ENCODE measurements around the gene SNX8.

The SNX8 gene

DNA sequence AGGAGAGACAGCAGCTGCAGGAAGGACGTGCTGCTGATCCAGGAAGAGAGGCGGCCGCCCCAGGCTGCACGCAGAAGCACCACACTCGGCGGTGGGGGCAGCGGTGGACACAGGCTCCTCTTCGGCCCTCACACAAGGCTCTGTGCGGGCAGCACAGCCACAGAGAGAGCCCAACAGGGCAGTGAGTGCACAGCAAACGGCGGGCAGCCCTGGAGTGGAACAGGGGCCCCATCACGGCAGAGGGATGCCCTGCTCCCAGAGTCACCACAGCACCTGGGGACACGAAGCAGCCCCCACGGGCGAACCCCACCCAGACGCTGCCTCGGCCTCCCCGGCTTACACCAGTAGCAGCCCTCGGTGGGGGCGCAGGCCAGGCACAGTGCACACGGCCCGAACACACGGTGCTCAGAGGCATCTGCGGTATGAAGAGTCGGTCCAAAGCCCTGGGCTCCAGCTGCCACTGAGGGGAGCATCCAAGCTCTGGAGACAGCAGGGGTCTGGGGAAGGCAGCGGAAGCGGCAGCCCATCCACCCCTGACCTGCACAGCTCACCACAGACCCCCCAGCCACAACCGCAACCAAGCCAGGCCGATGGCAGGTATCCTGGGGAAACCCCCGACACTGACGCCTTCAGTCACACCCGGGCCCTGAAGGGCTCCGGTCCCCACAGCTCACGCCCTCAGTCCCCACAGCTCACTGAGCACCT is 55.4 kb downstream of the SNX8 start:
- no peak for DNase-seq

DNA sequence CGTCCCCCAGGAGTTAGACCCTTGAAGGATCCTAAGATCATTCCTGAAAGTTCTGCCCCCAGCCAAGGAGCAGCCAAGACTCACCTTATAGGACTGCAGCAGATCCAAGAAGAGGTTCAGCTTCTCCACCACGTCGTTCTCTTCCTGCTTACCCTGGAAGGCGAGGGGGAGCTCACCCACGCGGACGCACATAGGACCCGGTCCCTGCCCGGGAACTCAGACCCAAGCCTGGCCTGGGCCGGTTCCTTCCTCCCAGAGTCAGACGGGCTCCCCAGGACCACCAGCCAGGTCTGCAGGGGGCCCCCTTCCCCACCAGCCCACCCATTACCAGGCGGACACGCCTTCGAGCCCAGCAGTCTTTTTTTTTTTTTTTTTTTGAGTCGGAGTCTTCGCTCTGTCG is 56.6 kb downstream of the SNX8 start:
- no peak for DNase-seq

DNA sequence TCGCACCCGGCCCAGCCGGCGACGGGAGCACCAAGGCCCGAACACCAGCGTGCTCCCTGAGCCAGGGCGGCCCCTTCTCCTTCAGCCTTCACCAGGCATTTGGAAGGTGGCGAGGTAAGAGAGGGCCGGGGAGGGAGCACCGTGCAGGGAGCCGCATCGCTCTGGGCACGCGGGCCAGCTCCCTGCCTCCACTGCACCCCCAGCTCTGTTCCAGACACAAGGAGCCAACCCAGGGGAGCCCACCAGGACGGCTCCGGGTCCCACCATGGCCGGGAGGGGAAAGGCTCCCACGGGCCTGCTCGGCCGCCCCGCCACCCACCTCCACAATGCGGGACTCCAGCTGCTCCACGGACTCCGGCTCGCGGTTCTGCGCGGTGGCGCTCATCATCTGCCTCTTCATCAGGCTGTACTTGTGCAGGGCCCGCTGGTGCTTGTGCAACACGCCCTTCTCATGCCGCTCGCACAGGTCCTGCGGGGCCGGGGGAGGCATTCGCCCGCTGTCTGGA is 57.1 kb downstream of the SNX8 start:
- no peak for DNase-seq

DNA sequence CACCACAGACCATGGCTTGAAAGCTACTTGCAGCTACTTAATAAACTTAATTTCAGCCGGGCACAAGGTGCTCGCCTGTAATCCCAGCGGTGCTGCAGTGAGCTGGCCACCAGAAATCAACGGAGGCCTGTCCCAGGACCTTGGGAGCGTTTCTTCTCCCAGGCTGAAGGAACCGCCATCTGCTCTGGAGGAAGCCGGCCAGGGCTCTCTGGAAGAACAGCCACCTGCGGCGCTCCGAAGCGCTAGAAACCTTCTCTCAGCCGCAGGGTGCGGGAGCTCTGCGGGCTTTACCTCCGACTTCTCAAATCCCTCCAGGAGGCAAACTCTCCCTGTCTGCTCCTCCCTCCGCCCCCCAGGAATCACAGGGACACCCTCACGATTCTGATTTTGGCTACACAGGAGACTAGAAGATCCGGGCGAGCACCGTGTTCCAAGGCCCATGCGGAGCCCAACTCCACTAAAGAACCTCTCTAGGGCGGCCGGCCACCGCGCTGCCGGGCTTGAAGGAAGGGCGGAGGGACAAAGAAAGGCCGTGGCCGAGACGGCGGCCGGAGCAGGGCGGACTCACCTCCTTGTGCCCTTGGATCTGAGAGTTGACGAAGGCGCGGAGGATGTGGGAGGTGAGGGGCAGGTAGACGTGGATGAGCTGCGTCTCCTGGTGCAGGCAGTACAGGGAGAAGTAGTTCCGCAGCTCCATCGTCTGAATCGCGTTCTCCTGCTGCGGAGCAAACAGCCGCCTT is 57.8 kb downstream of the SNX8 start:
- no peak for DNase-seq

DNA sequence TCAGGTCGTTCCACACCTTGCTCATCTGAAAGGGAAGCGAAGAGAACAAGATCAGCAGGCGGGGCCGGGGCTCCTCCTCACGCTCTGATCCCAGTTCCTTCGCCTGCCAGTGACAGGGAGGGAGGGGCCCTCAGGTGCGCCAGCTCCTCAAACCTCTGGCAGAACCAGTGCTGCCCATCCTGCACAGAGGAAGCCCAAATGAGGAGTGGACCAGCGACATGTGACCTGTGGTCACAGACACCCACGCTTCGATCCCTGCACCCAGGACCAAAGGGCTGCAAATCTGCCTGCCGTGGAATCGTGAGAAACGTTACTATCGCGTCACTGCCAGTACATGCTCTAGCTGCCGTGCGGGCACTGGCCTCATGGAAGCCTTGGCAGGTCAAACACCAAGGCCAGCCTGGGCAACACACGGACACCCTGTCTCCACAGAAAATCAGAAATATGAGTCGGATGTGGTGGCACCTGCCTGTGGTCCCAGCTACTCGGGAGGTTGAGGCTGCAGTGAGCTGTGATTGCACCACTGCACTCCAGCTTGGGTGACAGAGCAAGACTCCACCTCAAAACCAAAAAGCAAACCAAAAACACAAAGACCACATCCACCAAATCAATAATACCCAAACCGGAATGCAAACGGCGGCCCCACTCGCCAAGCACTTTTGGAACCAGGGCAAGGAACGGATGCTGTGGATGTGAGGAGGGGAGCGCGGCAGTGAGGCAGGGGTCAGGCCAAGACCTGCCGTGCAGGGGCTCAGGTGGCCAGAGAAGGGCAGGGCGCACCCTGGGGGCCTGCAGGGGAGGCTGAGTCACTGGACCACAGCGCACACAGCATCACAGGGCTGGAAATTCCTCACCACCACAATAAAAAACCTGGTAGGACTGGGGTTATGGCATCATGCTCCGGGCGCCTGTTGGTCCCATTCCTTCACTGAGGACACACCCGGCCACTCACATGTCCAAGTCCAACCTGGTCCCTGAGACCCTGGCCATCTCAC is 58.8 kb downstream of the SNX8 start:
- no peak for DNase-seq

DNA sequence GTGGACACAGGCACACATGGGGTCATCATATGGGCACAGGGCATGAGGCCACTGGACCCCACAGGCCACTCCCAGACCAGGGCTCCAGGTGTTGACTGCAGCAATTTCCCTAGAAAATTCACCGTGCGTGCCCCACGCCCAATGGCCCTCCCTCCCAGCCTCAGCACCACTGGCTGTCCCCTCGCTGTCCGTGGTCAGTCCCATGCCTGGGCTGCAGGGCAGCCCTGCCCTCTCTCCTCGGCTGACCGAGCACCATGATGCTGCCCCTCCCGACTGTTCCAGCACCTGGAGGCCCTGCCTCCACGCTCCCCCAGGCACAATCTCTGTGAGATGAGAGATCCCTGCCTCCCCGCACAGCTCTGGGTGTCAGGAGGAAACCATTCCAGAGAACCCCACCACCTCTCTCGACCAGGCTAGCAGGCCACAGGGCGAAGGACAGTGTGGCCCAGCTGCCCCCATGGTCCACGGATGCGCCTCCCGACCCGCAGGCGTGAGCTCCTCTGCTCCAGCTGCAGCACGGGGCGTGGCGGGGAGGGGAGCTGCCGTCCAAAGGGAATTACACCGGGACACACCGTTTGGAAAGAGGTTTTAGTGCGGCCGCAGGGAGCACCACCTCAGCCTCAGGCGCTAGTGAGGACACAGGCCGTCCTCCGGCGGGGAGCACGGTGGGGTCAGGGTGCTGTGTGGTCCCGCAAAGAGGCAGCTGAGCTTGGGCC is 59.7 kb downstream of the SNX8 start:
- DNase-seq = no peak

DNA sequence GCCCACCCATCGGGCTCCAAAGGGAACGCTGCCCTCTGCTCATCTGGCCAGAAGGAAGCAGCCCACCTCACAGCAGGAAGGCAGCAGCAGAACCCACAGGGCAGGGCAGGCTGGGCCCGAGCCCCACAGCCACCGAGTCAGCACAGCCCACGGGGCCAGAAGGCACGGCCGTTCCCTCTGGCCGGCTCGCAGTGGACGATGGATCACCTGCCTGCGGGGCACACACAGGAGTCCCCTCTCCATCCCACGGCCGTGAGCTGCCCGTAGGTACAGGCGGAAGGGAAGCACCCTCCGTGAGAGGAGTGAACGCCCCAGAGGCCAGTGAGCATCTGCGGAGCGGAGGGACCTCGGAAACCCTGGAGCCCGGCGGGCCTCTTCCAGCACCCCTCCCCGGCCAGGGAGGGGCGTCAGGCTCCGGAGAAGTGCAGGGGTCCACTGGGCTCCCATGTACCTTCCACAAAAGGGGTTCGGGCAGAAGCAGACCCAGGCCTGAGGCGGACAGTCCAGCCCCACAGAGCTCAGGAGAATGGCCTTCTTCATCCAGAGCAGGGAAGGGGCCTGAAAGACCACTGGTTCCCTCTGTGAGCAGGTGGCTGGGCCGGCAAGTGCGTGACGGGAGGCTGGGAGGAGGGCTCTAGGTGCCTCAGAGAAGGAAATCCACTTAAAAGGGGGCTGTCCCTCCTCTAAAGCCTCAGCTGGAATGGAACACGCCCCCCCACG is 60.6 kb downstream of the SNX8 start:
- DNase-seq = no peak

DNA sequence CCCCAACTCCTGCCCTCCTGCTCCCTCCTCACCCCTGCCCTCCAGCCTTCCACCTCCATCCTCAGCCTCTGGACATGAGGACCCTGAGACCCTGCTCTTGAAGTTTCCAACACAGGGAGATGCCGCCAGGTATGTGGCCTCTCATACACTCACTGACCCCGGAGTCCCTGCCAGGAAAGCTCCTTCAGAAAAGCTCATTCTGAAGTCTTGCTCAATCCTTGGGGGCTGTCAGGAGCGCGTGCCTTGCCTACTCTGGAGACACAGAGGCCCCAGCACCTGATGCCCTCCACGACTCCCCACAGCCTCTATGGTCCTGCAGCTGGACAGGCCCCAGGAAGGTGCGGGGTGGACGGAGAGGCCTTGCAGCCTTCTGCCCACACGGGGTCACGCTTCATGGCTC is 61.2 kb downstream of the SNX8 start:
- DNase-seq = no peak

DNA sequence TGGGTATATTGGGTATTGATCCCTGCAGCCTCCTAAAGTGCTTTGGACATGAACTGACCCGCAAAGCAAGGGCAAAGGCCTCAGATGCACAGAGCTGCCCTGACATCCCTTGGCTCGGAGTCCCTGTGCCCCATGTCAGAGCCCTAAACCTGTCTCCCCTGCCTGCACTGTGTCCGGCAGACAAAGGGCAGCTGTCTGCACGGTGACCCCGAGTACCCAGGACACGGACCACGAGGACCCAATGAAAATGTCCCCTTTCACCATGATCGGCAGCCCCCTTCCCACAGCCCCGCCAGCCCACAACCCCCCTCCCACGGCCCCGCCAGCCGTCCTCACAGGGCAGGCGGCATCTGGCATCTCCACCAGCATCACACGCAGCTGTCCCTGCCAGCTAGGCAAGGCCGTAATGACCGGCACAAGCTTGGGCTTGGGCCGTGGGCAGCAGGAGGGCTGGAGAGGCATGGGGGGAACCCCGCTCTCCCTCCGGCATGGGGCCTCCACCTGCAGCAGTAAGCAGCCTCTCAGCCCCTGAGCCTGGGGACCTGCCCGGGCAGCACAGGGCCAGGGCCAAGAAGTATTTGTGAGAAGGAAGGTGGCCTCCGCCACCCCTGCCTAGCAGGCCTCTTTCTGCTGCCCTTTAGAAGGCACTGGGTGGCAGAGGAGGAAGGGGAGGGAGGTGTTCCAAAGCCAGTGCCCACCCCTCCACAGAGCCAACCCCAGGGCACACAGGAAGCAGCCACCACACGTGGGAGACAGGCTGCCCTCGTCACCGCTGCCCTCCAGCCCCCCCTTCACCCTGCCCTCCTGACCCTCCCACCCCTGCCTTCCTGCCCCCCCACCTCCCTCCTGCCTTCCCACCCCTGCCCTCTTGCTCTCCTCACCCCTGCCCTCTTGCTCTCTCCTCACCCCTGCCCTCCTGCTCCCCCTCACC is 62.1 kb downstream of the SNX8 start:
- DNase-seq = no peak

DNA sequence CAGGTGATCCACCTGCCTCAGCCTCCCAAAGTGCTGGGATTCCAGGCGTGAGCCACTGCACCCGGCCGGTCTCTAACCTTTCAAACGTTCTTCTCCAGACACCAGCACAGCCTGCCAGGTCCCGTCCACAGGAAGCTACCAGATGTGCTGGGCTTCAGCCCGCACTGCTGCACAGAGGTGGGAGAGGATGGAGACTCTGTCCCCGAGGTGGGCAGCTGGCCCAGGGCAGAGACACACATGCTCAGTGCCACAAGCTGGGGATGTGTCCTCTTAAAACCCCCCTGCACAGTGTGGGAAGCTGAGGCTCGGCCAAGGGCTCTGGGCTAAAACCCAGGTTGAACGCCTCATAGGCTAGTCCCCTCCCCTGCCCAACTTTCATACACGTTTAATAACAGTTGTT is 62.9 kb downstream of the SNX8 start:
- no peak for DNase-seq

DNA sequence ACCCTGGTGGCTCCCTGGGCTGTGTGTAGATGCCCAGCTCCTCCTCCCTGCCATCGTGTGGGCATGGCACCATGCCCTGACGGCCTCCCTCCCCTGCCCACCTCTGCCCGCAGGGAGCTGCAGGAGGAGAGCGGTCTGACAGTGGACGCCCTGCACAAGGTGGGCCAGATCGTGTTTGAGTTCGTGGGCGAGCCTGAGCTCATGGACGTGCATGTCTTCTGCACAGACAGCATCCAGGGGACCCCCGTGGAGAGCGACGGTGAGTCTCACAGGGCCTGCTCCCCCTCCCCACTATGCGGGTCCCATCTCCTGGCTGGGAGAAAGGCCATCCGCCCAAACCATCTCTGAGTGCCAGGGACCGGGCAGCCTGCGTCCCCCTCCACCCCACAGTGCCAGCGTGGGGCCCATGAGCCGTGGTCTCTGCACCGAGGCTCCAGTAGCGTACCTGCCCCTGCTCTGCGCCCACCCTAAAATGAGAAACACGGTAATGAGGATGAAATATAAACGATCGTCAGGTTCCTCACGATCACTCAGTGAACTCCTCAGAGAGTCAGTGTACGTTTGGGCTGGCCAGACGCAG is 64.4 kb downstream of the SNX8 start:
- DNase-seq = no peak

DNA sequence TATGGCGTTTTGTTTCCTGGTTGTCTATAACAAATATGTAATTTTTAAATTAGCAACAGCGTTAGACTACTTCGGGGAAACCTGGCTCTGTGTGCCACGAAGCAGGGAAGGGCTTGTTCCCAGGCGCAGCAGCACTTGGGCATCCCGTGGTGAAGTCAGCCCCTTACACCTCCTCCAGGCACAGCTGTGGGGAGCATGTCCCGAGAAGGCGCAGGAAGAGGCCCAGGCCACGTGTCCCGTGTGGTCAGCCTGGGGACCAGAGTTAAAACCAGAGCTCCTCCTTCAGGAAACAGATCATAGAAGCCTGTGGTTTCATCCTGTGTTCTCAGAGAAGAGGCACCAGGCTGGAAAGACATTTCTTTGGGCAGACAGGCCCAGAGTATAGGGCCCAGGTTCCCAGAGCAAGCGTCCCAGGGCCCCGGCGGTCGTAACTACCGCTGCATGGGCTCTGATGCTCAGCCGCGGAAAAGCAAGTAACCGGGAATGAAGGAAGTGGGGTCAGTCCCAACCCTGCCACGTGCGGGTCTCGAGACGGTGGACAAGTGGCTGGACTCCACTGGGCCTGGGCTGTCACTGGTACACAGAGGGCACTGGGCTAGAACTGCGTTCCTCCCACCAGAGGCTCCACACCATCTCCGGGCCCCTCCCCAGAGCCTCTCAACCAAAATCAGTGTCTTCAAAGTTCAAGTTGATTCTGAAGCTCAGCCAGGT is 65.1 kb downstream of the SNX8 start:
- DNase-seq = no peak

DNA sequence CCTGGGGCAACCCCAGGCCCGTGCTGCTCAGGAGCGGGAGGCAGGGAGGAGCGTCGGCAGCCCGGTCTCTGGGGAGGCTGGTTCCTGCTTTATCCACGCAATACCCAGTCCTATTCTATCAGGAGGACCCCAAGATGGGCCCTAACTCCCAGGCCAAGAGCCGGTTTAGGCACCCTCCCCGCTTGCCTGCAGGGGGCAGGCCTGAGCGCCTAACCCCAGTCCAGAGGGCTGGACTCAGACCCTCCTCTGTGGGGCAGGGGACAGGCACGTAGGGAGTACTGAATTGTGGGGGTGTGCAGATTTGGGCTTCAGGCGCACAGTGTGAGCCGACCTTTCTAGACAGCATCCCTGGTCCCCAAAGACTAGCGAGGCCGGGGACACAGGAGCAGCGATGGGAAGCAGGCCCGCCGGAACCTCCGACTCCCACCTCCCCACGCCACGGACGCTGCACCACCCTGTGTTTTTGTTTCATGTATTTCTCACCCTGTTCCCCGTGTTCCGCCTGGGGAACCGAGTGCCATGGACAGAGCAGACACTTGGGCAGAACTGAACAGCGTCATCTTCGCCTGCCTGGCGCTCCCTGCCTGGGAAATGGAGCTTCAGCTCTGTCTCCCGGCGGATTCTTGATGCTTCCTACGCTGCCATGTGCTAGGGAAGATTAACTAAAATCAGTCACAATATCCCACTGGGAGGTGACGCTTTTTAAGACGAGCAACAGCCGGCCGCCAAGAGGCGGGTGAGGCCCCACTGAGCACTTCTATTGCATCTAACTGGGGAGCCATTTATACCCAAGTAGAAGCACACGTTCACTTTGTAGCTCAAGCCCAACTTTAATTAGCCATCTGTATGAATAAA is 66.9 kb downstream of the SNX8 start:
- DNase-seq = no peak

DNA sequence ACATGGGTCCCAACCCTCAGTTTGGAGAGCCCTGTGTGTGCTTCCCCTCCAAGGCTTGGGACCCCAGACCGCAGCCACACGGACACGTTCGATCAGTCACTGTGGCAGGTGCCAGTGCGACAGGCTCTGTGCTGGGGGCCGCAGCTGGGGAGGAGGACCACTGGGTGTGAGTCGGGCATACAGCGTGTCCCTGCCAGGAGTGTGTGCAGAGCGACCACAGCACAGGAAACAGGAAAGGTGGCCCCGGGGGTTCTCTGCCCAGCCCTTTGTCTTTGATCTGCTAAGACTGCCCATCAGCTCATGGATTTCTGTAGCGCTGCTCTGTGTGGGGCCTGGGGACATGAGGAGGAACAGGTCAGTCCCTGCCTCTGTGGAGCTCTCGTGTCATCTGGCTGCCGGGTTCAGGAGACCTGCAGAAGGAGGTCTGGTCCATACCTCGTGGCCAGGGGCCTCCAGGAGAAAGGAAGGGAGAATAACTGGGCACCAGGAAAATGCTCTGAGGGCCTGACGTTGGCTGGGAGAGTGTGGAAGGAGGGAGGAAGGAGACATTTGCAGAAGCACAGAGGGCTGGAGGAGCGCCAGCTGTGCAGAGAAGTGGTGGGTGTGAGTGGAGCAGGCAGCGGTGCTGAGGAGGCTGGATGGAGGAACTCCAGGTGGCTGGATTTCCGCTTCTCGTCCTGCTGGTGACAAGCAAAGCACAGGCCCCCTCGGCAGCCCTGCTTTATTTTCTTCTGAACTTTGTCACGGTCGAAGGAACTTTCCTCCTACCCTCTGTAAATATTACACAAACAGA is 68.2 kb downstream of the SNX8 start:
- no peak for DNase-seq

DNA sequence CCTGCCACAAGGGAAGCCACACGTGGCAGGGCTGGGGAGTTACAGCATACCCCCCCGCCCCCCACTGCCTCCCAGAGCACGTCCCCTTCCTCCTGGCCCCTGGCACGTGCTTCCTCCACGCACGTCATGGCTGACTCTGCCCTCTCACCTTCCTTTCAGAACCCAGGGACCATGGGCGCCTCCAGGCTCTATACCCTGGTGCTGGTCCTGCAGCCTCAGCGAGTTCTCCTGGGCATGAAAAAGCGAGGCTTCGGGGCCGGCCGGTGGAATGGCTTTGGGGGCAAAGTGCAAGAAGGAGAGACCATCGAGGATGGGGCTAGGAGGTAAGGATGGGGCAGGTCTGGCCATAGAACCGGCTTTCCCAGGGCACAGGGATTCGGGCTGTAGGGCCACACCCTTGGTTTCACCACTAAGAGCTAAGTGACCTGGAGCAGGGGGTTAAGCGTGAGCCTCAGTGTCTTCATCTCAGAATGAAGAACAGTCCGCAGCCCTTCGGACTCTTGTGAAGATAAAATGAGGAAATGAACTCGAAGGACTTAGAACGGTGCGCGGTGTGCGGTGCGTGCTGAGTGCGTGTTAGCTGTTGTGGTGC is 69.7 kb downstream of the SNX8 start:
- DNase-seq = no peak

DNA sequence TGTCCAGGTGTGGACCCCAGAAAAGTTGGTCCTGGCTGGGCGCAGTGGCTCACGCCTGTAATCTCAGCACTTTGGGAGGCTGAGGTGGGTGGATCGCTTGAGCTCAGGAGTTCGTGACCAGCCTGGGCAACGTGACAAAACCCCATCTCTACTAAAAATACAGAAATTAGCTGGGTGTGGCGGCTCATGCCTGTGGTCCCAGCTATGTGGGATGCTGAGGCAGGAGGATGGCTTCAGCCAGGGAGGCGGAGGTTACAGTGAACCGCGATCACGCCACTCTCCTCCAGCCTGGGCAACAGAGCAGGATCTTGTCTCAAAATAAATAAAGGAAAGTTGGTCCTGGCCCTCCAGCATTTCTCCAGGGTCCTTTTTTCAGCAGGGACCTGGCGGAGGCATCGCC is 70.8 kb downstream of the SNX8 start:
- no peak for DNase-seq

All from NCI-H1048 (cell line).